Left lung (tissue), 10 donors: Measurements from ENCODE around the gene GRM7. TPM values are rescaled to one million over a fixed set of nuclear protein-coding genes. Genes with fewer than 3 reads are reported as not detected.

Source experiments
- ATAC-seq: fragments of 200-7000 bp; cut with Tn5 transposase; one replicate; pipeline ENCODE4 v1.9.1; 2020; ENCODE audit warnings: moderate library complexity
- DNase-seq, 4 donors: peaks; one replicate each; pipeline ENCODE4 v3.0.0-alpha.2; 2013 to 2020
- H3K27ac ChIP-seq, 2 donors: fragments of 200-600 bp; sonication (generic) in 1 of 2; one replicate each; pipeline versions ENCODE4 v1.5.0 to v1.8.0; 2020 to 2021
- H3K27me3 ChIP-seq, 2 donors: fragments of 200-600 bp; sonication (generic) in 1 of 2; one replicate each; pipeline versions ENCODE4 v1.5.0 to v1.8.0; 2020 to 2021
- H3K36me3 ChIP-seq, 2 donors: fragments of 200-600 bp; sonication (generic) in 1 of 2; one replicate each; pipeline versions ENCODE4 v1.5.0 to v1.8.0; 2020 to 2021
- H3K4me1 ChIP-seq, 2 donors: fragments of 200-600 bp; one replicate each; pipeline ENCODE4 v1.8.0; 2021
- H3K4me3 ChIP-seq, 2 donors: fragments of 200-600 bp; sonication (generic) in 1 of 2; one replicate each; pipeline versions ENCODE4 v1.5.0 to v1.8.0; 2020 to 2021; ENCODE audit warnings: mild to moderate bottlenecking in 1 of 2
- H3K9me3 ChIP-seq, 2 donors: fragments of 200-600 bp; sonication (generic) in 1 of 2; one replicate each; pipeline versions ENCODE4 v1.5.0 to v1.8.0; 2020 to 2021
- CTCF ChIP-seq, 2 donors: fragments of 200-600 bp; sonication (generic) in 1 of 2; IDR thresholded peaks; one replicate each; pipeline versions ENCODE4 v1.5.0 to v1.8.0; 2021; ENCODE audit warnings: antibody characterized with exemption in 2 of 2
- intact Hi-C, 2 donors: fragments of 100-400 bp; cut with DNase I; formaldehyde crosslinking; loops; one replicate each; pipeline versions ENCODE4 v1.11.2 to v1.14.2; 2022
- polyA plus RNA-seq, 6 donors: library from polyadenylated mRNA; unstranded; fragments of 120-200 nt; gene quantifications; one replicate each; pipeline ENCODE4 v1.2.1, GENCODE V29; 2013; ENCODE audit not compliant: insufficient read length in 6 of 6
- total RNA-seq, 2 donors: library from RNA; stranded (reverse); fragmentation: NEBNext Ultra II Directional; extraction: Animal tissue kit (Norgen Biotek cat#: 25700); gene quantifications; one replicate each; pipeline ENCODE4 v1.2.1, GENCODE V29; 2021
- donor health status: DM: no; HTN: yes; CAD: no.
- donor health status: DM: no; HTN: no; CAD: no.

GRM7 gene
- total and polyA plus RNA-seq, 8 donors = 0.04 to 0.72 (median 0.27) TPM

- no peak for DNase-seq
- TF ChIP-seq CTCF (IDR thresholded peaks at IDR 0.05) = no peak
- Histone ChIP-seq H3K27me3 (no peaks in the 10 kb centered on the region), H3K36me3 (no peaks in the 10 kb centered on the region), H3K4me1 (no peaks in the 10 kb centered on the region), H3K4me3 (no peak overlapping the region), H3K9me3 (peaks cover 0 to 5% of the 10 kb centered on the region in 2 donors), H3K27ac (no peak overlapping the region)
- no peak for ATAC-seq
- intact Hi-C loops = no loop called here
These were observed 214.2 kb downstream of the GRM7 start for GRCh38 chr3:7075117-7075516.

- no peak overlapping the region for H3K27ac ChIP-seq
- intact Hi-C loops = no loop called here
These were observed 215.0 kb downstream of the GRM7 start for GRCh38 chr3:7075901-7076300.

GRCh38 chr3:7082244-7082643 lies 221.3 kb downstream of the GRM7 start:
- Histone ChIP-seq H3K27me3 (no peaks in the 10 kb centered on the region), H3K4me1 (no peaks in the 10 kb centered on the region), H3K9me3 (peaks cover 0 to 3% of the 10 kb centered on the region in 2 donors), H3K27ac (no peak overlapping the region), H3K36me3 (no peaks in the 10 kb centered on the region), H3K4me3 (no peak overlapping the region)
- intact Hi-C loops = no loop called here
- ATAC-seq (no peak), DNase-seq (no peak)
- TF ChIP-seq CTCF (IDR thresholded peaks at IDR 0.05) = no peak

More at GRCh38 chr3:7075901-7076300, 215.0 kb downstream of the GRM7 start:
- TF ChIP-seq CTCF (IDR thresholded peaks at IDR 0.05) = no peak
- peaks cover 0 to 5% of the 10 kb centered on the region in 2 donors for H3K9me3 ChIP-seq
- H3K36me3 ChIP-seq = no peaks in the 10 kb centered on the region
- DNase-seq = no peak
- no peaks in the 10 kb centered on the region for H3K4me1 ChIP-seq
- no peaks in the 10 kb centered on the region for H3K27me3 ChIP-seq
- ATAC-seq = no peak
- no peak overlapping the region for H3K4me3 ChIP-seq

GRCh38 chr3:7086417-7086816 lies 225.5 kb downstream of the GRM7 start:
- no peak for ATAC-seq
- H3K36me3 ChIP-seq = no peaks in the 10 kb centered on the region
- intact Hi-C loops = no loop called here
- peaks cover 0 to 2% of the 10 kb centered on the region in 2 donors for H3K9me3 ChIP-seq
- no peak for DNase-seq
- no peak overlapping the region for H3K4me3 ChIP-seq
- no peak overlapping the region for H3K27ac ChIP-seq
- no peaks in the 10 kb centered on the region for H3K4me1 ChIP-seq
- no peak for TF ChIP-seq CTCF (IDR thresholded peaks at IDR 0.05)
- no peaks in the 10 kb centered on the region for H3K27me3 ChIP-seq

- no peak for ATAC-seq
- H3K36me3 ChIP-seq = no peaks in the 10 kb centered on the region
- peaks cover 0 to 12% of the 10 kb centered on the region in 2 donors for H3K9me3 ChIP-seq
- H3K4me1 ChIP-seq = no peaks in the 10 kb centered on the region
- intact Hi-C loops = no loop called here
- no peak for DNase-seq
- TF ChIP-seq CTCF (IDR thresholded peaks at IDR 0.05) = no peak
- H3K27me3 ChIP-seq = no peaks in the 10 kb centered on the region
- H3K27ac ChIP-seq = no peak overlapping the region
- H3K4me3 ChIP-seq = no peak overlapping the region
These were observed 234.2 kb downstream of the GRM7 start for GRCh38 chr3:7095116-7095515.
